Measurements from ENCODE around the gene COG3.

DNA sequence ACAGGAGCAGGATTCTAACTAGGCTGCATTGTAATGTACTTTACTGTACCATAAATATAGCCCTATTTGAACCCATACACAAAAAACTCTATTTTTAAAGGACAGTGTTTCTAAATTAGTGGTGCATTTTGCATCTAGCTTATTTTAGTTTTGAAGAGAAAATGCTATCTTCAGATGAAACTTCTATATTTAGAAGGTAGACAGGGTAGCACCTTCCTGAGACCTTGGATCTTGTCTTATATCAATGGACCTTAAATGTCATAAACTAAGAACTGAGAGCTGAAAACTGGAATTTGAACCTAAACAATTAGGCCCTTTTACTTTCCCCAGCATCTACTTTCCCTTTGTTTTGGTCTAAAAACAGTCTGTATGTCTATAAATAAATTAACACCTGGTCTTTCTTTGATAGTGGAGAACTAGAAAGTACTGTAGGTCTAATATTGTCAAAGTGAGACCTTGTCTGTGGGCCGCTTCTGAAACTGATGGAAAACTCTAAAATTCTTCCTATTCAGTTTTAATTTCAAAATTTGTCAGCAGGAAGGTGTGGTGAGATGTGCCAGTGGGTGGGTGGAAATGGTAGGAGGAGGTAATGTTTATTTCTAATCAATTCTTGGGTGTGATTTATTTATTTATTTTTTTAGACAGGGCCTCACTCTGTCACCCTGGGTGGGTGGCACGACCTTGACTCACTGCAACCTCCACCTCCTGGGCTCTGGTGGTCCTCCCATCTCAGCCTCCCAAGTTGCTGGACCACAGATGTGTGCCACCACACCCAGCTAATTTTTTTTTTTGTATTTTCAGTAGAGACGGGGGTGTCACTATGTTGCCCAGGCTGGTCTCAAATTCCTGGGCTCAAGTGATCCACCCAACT, 10.1 kb downstream of the COG3 start:
- TF ChIP-seq, protein P1, sequence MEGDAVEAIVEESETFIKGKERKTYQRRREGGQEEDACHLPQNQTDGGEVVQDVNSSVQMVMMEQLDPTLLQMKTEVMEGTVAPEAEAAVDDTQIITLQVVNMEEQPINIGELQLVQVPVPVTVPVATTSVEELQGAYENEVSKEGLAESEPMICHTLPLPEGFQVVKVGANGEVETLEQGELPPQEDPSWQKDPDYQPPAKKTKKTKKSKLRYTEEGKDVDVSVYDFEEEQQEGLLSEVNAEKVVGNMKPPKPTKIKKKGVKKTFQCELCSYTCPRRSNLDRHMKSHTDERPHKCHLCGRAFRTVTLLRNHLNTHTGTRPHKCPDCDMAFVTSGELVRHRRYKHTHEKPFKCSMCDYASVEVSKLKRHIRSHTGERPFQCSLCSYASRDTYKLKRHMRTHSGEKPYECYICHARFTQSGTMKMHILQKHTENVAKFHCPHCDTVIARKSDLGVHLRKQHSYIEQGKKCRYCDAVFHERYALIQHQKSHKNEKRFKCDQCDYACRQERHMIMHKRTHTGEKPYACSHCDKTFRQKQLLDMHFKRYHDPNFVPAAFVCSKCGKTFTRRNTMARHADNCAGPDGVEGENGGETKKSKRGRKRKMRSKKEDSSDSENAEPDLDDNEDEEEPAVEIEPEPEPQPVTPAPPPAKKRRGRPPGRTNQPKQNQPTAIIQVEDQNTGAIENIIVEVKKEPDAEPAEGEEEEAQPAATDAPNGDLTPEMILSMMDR (IDR thresholded peaks at IDR 0.05; ENCODE audit: poor library complexity), result no peak
- no peak for TF ChIP-seq EZH2 (IDR thresholded peaks at IDR 0.05; ENCODE audit: borderline replicate concordance)
- TF ChIP-seq EZH2phosphoT487 (IDR thresholded peaks at IDR 0.05; ENCODE audit: low read depth, severe bottlenecking, unreplicated experiment), result no peak

Data from hepatocyte (in vitro differentiated cells).